Right ventricle myocardium superior (tissue), 1 donor: ENCODE results near the gene TBCEL. TPM values are rescaled to one million over a fixed set of nuclear protein-coding genes. Genes with fewer than 3 reads are reported as not detected.
"Not testable (repeated sequence)": the region's sequence is repeated elsewhere in the genome, so short reads cannot be mapped to it uniquely, and the experiment has no call there.

ENCODE experiments used
- ATAC-seq: fragments of 200-7000 bp; cut with Tn5 transposase; one replicate; pipeline ENCODE4 v1.9.1; 2020; ENCODE audit warnings: mild to moderate bottlenecking; ENCODE audit not compliant: poor library complexity
- DNase-seq: peaks from one replicate; pipeline ENCODE4 v3.0.0-alpha.2; 2020
- intact Hi-C: fragments of 100-400 bp; cut with DNase I; formaldehyde crosslinking; loops from one replicate; pipeline ENCODE4 v1.11.2; 2022
- total RNA-seq: library from RNA; stranded (reverse); fragmentation: NEBNext Ultra II Directional; extraction: Animal tissue kit (Norgen Biotek cat#: 25700); gene quantifications from one replicate; pipeline ENCODE4 v1.2.1, GENCODE V29; 2021
- donor health status: DM: no; HTN: yes; CAD: no; lungs with severe emphysema.

Gene TBCEL
- total RNA-seq, 1 donor from 2014 or later, result 21.1 TPM

DNA sequence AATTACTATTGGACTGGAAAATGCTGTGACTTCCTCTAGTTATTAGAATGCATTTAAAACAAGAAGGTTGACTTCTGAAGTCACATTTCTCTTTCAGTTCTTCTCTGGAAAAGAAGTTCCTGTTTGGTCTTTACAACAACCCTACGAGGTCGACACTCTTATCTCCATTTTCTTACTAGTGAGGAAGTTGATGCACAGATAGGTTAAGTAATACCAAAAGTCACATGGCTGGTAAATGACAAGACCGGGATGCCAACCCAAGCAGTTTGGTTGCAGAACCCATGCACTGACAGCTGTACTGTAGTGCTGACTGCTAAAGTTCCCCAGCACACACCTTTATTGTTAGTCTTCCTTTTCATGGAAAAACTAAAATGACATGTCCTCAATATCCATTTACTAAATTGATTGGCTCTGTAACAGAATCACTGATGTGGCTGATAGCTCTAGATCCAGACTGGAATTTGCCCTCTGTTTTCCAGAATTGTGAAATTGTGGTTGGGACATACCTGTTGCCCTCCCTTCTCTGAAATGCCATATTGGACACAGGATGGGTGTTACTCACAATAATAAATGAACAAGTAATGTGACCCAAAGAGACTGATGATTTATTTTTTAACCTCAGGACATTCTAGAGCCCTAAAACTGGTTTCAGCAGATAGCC lies 67.7 kb downstream of the TBCEL start:
- no peak for ATAC-seq
- DNase-seq, result no peak

DNA sequence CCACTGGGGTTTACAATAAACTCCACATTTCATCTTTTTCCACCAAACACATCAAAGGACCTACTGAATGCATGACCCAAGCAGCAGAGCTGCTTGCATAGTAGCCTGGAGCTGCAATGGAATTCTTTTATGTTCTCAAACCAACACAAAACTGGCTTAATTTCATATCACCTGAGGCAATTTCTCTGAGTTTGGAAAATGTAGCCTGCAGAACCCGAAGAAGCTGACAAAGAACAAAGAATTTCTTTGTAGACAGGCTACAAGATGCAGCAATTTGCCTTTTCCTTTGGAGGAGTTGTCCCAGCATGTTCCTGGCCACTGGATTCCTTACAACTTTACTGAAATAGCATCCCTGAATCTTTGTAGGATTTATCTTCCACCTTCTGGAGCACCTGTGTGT lies 71.7 kb downstream of the TBCEL start:
- ATAC-seq, result no peak
- intact Hi-C loops, result no loop called here
- no peak for DNase-seq

More for the DNA sequence above, 67.7 kb downstream of the TBCEL start:
- intact Hi-C loops, result no loop called here

DNA sequence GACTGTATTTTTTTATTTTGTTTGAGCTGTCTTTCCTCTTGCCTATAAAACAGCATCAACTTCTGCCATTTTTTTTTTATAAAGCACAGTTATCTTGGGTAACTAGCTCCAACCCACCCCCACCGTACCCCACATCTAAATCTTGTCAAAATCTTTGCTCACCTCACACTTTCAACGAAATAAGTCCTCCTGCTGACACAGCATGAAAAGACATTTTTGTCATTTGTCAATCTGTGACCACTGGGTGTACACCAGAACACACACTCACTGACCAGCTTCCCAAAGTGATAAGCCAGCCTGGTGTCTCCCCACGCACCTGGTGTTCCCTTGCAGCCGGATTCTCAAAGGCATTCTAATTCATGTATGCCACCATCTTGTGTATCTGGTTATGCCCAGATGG lies 75.5 kb downstream of the TBCEL start:
- intact Hi-C loops, result no loop called here
- no peak for ATAC-seq
- DNase-seq, result no peak

DNA sequence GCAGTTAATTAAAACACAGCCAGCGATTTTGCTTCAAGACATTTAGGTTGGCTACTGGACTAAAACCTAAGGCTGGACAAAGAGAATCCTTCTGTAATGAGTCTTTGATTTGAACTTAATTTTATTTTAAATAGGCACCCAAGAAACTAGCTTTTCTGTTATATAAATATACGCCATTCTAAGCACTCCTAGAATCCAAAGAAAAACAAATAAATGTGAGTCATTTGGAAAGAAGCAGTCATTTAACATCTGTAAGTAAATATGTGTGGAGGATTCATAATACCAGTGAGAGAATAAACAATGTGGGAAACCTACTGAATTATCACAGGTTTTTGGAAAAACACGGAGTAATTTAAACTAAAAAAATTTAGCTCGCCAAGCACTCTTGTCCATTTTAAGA lies 76.0 kb downstream of the TBCEL start:
- DNase-seq (no peak), ATAC-seq (no peak)
- intact Hi-C loops, result no loop called here

DNA sequence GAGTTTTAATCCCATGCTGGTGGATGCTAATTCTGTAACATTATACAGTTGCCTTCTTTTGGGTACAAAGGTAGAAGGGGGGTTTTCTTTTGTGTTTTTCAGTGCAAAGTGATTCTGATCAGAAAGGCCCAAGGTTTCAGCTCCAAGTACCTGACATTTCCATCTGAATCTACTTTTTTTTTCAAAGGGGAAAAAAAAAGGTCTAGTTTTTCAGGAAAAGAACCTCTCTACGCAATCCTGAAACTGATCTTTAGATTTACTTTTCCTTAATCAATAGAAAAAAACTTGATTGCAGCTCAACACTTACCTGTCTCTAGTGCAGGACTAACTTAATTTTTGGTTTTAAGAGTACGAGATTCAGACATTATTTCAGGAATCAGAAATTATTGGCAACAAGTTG lies 77.0 kb downstream of the TBCEL start, which contains the start of gene TECTA:
Gene TECTA (plus strand): TSS at position 301 of the 400 bp plus-strand sequence. CDS start 1,423 bp downstream, outside the sequence.
- DNase-seq, result no peak
- ATAC-seq, result no peak
- intact Hi-C loops, result no loop called here

DNA sequence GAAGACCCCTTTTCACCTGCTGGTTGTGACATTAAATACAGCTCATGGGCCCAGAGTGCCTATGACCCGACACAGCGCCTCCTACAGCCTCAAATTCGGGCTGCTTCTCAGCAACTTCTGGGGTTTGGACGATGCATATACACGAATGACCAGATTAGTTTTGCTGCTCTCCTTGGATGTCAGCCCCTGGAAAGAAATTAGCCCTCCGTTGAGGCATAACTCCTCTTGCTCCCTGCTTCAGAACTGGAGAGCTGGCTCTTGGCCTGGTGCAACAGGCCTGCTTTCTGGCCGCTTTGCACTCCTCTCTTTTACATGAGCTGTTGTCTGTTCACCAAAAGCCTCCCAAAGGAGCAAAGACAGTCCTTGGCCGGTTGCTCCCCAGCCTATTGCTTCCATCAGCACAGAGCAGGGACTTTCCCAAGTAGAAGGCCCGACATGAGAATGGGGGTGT lies 80.4 kb downstream of the TBCEL start:
- intact Hi-C loops, result no loop called here

DNA sequence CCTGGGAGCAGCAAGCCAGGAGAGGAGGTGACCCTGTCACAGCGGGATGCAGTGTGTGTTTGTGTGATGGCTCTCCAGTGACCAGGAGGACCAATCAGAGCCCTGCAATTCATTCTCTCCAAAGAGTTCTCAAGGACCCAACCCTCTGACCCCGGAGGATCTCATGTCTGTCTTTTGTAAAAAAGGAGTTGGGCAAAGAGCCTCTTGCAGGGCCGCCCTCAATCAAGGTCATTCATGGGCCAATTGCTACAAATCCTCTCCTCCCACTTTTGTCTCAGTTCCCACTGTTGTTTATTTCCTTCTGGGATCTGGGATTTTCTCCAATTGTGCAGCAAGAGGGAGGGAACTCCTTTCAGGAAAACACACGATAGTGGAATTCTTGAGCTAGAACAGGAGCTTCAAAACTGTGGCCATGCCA lies 81.2 kb downstream of the TBCEL start:
- intact Hi-C loops, result no loop called here
- DNase-seq, result peak; percentile 52
- ATAC-seq, result peak; percentile 85

More for the DNA sequence above, 80.4 kb downstream of the TBCEL start:
- peak; percentile 72 for DNase-seq
- peak; percentile 84 for ATAC-seq

DNA sequence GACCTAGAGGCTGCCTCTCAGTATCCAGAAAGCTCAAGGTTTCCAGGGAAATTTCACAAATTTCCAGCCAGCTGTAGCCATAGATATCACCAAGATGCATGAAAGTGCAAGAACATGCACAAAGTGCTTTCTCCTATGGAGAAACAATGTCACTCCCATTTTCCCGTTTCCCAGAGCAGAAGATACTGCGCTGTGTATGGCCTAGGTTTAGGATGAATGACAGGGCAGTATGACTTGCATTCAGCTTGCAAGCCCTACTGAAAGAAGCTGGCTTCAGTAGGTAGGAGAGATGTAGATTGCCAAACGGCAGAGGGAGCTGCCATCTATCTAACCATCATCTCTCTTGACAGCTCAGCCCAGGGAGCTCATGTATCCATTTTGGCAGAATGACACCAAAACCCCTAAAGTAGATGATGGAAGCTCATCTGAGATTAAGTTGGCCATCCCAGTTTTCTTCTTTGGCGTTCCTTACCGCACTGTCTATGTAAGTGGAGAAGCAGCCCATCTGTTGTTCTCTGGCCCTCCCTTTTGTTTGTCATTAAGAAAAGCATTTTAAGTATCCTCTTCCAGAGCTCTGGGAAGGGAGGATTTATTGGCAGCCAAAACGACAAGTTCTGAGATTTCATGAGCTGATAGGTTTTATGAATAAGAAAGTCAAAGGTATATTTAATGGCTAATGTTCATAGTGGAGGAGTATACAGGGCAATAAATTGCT lies 81.7 kb downstream of the TBCEL start:
- intact Hi-C loops, result no loop called here
- ATAC-seq (no peak), DNase-seq (no peak)

DNA sequence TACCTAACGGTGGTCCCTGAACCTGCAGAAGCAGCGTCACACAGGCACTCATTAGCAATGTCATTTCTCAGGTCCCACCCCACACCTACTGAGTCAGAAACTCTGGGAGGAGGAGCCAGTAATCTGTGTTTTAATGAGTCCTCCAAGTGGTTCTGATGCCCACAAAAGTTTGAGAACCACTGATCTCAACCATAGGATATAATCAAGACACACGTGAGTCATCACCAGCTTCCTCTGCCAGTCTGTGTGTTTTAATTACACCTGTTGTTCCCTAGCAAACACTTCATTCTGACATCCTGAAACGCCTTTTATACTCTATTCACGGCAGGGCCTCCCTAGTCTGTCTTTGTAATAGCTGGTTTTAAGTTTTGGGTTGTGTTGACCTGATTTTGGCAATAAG lies 82.9 kb downstream of the TBCEL start:
- intact Hi-C loops, result no loop called here
- ATAC-seq (no peak), DNase-seq (no peak)

DNA sequence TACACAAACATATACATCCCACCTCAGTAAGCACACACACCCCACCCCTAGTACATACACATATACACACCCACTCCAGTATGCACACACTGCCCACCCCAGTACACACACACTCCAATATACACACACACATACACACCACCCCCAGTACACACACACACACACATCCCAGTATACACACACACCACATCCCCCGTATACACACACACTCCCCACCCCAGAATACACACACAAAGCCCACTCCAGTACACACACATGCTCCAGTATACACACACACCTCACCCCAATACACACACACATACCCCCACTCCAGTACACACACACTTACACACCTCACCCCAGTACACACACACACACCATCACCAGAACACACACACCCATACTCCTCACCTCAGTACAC lies 84.5 kb downstream of the TBCEL start:
- no peak for ATAC-seq
- intact Hi-C loops, result no loop called here
- no peak for DNase-seq

DNA sequence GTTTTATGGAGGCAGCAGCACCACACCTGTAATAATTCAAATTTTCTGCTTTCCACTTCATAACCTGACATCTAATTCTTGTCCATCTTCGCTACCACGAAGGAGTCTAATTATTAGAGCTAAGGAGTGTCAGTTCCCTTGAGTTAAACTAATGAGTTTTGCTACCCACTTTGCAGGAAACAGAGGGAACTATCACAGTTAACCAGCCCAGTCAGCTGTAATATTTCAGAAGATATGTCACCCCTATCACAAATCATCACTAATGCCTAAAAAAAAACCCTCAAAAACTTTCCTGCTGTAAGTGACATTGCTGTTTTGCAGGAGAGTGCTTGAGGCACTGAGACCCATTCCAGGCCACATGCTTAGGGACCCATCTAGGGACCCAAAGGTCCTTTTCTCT lies 85.6 kb downstream of the TBCEL start:
- intact Hi-C loops, result no loop called here
- DNase-seq (no peak), ATAC-seq (no peak)

DNA sequence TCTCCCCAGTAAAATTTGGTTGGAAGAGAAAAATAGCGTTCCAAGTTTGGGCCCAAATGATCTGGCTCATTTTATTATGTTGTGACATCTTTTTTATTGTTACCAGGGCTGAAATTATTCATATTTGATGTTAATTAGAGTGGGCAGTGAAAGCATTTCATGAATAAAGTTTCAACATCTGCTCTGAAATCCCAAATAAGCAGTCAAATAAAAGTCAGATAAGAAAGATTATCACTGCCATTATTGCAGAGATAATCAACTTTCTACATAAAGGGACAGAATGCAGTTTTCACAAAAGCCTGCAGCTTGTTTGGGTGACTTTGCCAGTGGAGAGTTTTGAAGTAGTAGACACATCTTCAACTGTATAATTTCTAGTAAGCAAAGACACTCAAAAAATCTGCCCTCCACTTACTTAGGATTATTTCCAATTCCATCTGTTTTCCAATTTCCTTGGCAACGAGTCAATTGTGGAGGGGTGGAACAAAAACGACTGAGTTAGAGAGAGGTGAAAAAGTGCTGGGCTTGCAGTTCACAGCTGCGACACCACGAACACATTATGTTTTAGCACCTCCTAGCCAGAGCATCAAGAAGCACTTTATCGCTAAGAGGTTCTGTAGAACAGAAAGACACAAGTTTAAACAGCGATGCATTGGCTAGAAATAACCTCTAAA lies 86.1 kb downstream of the TBCEL start:
- intact Hi-C loops, result loop anchor here (5.0 to 10.0 kb wide), 3 partner anchors 82 to 598 kb away; partner anchors contain the start of gene GRIK4
- DNase-seq (no peak), ATAC-seq (no peak)

DNA sequence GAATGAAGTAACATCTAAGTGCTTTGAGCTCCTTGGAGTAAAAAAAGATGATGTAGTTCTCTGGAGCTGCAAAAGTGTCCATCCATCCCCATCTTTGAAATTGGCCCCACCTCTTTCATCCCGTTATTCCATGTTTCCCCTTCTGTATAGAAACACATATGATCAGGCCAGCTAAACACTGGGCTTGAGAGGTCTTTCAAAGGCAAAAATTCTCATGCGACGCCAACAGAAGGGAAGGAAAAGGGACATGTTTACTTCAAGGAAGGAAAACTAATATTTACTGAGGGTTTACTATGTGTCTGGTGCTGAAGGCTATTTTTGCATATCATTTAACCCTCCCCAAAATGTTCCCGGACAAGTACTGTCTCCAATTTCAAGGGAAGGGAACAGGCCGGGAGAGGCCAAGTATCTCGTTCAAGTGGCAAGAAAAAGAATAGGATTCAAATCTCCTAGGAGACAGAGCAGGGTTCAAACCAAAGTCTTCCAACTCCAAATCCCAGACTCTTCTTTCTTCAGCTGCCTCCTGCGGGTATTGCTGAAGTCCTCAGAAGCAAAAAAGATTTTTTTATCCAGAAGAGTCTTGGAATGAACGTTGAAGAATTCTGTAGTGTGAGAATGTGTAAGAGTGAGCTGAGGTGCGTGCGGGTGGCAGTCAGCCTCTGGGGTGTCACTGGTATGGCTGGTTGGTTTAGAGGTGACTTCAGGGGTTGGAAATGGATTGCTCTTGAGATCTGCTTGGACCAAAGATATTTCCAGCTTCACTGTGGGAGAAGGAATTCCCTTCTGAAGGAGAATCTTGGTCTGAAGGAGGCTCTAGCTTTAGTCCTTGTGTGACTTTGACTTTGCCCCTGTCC lies 87.2 kb downstream of the TBCEL start:
- ATAC-seq (peak; percentile 52), DNase-seq (no peak)
- intact Hi-C loops, result loop anchor here (5.0 to 10.0 kb wide), 3 partner anchors 81 to 599 kb away; partner anchors contain the start of gene GRIK4

DNA sequence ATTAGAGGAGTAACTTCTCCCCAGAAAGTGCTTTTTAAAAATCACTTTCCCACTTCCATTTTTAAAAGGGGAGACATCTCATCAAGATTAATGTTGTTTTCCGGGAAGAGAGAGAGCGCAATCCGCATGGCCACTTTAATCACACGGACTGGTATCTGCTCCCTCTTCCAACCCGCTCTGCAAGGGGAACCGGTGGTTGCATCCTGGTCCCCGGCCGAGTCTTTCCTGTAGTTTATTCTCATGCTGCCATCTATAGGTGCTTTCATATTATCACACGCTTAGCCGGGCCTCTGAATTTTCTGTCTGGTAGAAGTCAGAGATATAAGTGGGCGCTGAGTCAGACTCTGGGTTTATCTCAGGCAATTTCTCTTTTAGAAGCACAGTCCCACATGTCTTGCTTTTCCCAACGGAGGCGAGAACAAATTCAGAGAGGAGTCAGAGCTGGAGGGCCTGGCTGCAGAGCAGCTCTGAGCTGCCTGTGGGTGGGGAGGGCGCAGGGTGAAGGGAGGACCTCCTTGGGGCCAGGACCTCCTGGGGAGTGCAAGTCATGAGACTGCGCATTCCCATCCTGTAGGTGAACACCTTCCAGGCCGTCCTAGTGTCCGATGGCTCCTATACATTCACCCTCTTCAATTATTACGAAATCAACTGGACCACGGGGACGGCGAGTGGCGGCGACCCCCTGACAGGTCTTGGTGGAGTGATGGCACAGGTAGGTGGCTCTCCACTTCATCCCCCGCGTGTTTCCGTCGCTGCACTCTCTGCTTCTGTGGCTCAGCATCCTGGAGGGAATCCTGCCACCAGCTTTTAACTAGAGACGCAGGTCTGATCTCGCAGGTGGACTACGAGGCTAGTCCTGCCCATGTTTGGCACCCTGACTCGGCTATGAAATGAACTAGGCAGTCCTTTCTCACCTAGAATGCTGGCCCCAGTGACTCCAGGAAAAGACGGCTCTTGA lies 88.9 kb downstream of the TBCEL start:
- intact Hi-C loops, result loop anchor here (5.0 to 10.0 kb wide), 3 partner anchors 80 to 600 kb away; partner anchors contain the start of gene GRIK4
- peak; percentile 72 for DNase-seq
- peak; percentile 91 for ATAC-seq

DNA sequence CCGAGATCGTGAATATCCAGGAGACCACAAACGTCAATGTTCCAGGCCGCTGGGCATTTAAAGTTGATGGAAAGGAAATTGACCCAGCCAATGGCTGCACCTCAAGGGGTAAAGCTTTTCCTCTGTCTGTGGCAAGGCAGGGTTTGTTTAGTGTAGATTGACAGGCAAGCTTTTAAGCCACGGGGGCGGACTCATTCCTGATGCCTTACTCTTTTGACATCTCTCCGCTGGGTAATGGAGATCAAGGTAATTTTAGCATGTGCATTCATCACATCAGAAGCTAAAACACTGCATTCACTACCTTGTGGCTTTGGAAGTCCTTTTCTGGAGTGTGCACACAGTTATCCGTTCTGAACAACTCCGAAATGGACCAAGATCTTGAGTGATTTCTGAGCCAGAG lies 89.7 kb downstream of the TBCEL start:
- intact Hi-C loops, result loop anchor here (5.0 to 10.0 kb wide), 3 partner anchors 79 to 601 kb away; partner anchors contain the start of gene GRIK4
- DNase-seq (no peak), ATAC-seq (no peak)

DNA sequence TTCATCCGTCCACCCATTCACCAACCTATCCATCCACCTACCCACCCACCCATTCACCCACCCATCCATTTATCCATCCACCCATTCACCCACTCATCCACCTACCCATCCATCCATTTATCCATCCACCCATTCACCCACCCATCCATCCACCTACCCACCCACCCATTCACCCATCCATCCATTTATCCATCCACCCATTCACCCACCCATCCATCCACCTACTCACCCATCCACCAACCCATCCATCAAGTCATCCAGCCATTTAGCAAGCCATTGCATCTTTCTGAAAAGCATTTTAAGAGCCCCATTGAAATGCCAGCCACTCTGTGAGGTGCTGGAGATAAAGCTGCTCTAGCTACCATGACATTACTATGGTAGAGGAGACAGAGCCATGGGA lies 91.1 kb downstream of the TBCEL start:
- intact Hi-C loops, result loop anchor here (10.0 kb wide), 1 partner anchor 170 kb away; no protein-coding TSS in a partner anchor
- DNase-seq, ATAC-seq: not testable (repeated sequence)

DNA sequence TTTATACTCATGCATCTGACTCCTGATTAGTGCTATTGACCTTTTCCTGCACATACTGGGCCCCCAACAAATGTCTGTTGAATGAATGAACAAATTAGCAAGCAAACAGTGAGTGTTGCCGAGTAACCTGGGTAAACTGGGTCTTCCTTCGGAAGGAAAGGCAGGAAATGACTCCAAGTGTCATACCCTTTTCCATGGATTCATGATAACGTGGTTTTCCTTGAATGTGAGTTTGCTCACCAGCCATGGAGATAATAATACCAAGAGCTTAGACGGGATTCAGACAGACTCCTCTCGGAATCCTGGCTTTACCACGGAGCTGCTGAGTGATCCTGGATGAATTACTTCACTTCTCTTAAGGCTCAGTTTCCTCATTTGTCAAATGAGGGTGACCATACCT lies 93.9 kb downstream of the TBCEL start:
- no peak for DNase-seq
- no peak for ATAC-seq
- intact Hi-C loops, result loop anchor here (10.0 kb wide), 1 partner anchor 173 kb away; no protein-coding TSS in a partner anchor
